Panc1 (cell line): ENCODE measurements around the gene ADGRL3. TPM values are rescaled to one million over a fixed set of nuclear protein-coding genes. Genes with fewer than 3 reads are reported as not detected.

Source experiments
- ATAC-seq: fragments of 200-7000 bp; cut with Tn5 transposase; 2 replicates; pipeline ENCODE4 v1.9.1; 2020; ENCODE audit warnings: mild to moderate bottlenecking, moderate library complexity
- BruUV-seq: library from RNA; stranded (reverse); fragments of 400-500 nt; replicated peaks from 2 replicates; lab custom pipeline; 2021; lab: Mats Ljungman, UMichigan
- CTCF ChIA-PET: fragments of 300-600 bp; sonication (Branson Sonifier 250); formaldehyde crosslinking; loops from one replicate; lab custom pipeline; 2022; ENCODE audit warnings: antibody characterized with exemption; lab: Charles Lee
- POLR2A ChIA-PET: fragments of 300-600 bp; sonication (Branson Sonifier 250); formaldehyde crosslinking; loops from one replicate; lab custom pipeline; 2022; ENCODE audit warnings: antibody characterized with exemption; lab: Charles Lee
- DNase-seq: peaks from one replicate; pipeline ENCODE4 v3.0.0-alpha.2; 2010; ENCODE audit warnings: low read depth, low spot score
- H3K27ac ChIP-seq: 2 replicates; pipeline ENCODE4 v1.5.1; 2011; ENCODE audit warnings: mild to moderate bottlenecking, low read length, inconsistent platforms
- H3K27me3 ChIP-seq: fragments of 200-500 bp; sonication (Bioruptor generic); 2 replicates; pipeline ENCODE4 v1.6.0; 2014; ENCODE audit warnings: low read length, inconsistent platforms; ENCODE audit not compliant: control insufficient read depth, insufficient read depth
- H3K36me3 ChIP-seq: fragments of 200-500 bp; sonication (Bioruptor generic); 2 replicates; pipeline ENCODE4 v1.5.1; 2014; ENCODE audit warnings: inconsistent platforms, mild to moderate bottlenecking, low read length, moderate library complexity; ENCODE audit not compliant: control insufficient read depth, insufficient read depth
- H3K4me1 ChIP-seq: 2 replicates; pipeline ENCODE4 v1.5.1; 2011; ENCODE audit warnings: inconsistent platforms, mild to moderate bottlenecking, low read length, moderate library complexity; ENCODE audit not compliant: control insufficient read depth, insufficient read depth
- H3K4me3 ChIP-seq, 2 experiments: 2 replicates each; pipeline ENCODE4 v1.5.1; 2011 to 2012; ENCODE audit warnings: low read depth in 2 of 2, low read length in 2 of 2, mild to moderate bottlenecking in 2 of 2, inconsistent platforms in 1 of 2, moderate library complexity in 1 of 2
- H3K9me3 ChIP-seq: fragments of 200-500 bp; sonication (Bioruptor generic); 2 replicates; pipeline ENCODE4 v1.5.1; 2014; ENCODE audit warnings: low read depth, mild to moderate bottlenecking, inconsistent platforms, low read length, moderate library complexity; ENCODE audit not compliant: control insufficient read depth, insufficient read depth
- CTCF ChIP-seq: fragments of 450-650 bp; IDR thresholded peaks from 2 replicates; pipeline ENCODE4 v1.5.1; 2017; ENCODE audit warnings: mild to moderate bottlenecking
- POLR2AphosphoS5 ChIP-seq: IDR thresholded peaks from 2 replicates; pipeline ENCODE4 v1.6.1; 2012; ENCODE audit warnings: mild to moderate bottlenecking, low read depth, low read length, moderate library complexity
- SIN3A ChIP-seq: IDR thresholded peaks from 2 replicates; pipeline ENCODE4 v1.6.1; 2012; ENCODE audit warnings: low read depth, mild to moderate bottlenecking, low read length, moderate library complexity, borderline replicate concordance; ENCODE audit not compliant: insufficient read depth
- TCF7L2 ChIP-seq: IDR thresholded peaks from 2 replicates; pipeline ENCODE4 v1.6.1; 2011; ENCODE audit warnings: mild to moderate bottlenecking, low read depth, low read length, inconsistent platforms
- in situ Hi-C: cut with HindIII; loops from 2 replicates; pipeline ENCODE4 v1.10.0; 2016; ENCODE audit warnings: low sequenced_read_pairs, low pct_unique_long_range_greater_than_20kb
- intact Hi-C: fragments of 100-400 bp; cut with micrococcal nuclease; formaldehyde crosslinking; loops from one replicate; pipeline ENCODE4 v1.10.0; 2022; ENCODE audit not compliant: unreplicated experiment
- total RNA-seq: library from RNA; stranded (reverse); gene quantifications from one replicate; pipeline ENCODE4 v1.2.1, GENCODE V29; 2021; ENCODE audit not compliant: unreplicated experiment
- TF ChIP-seq, protein P1 (sequence below), 2 experiments: IDR thresholded peaks; 2 replicates each; pipeline ENCODE4 v1.6.1; 2011 to 2012; ENCODE audit warnings: low read depth in 2 of 2, control low read depth in 1 of 2, low read length in 1 of 2, mild to moderate bottlenecking in 1 of 2, moderate library complexity in 1 of 2; ENCODE audit not compliant: insufficient read depth in 1 of 2

Gene ADGRL3
- total RNA-seq, 1 experiment from 2014 or later = 0.23 TPM

GRCh38 chr4:61909031-61909430 lies 708.9 kb downstream of the ADGRL3 start:
- H3K4me1 ChIP-seq = no peaks in the 10 kb centered on the region
- POLR2A ChIA-PET = no interaction called here
- DNase-seq (no peak), ATAC-seq (no peak)
- H3K9me3 ChIP-seq = no peaks in the 10 kb centered on the region
- H3K36me3 ChIP-seq = no peaks in the 10 kb centered on the region
- intact Hi-C loops (no loop called here), in situ Hi-C loops (no loop called here)
- no peak overlapping the region for H3K27ac ChIP-seq
- H3K4me3 ChIP-seq = no peak overlapping the region
- no peak for TF ChIP-seq SIN3A
- BruUV-seq = no TSS peak
- H3K27me3 ChIP-seq = no peaks in the 10 kb centered on the region
- CTCF ChIA-PET = no interaction called here

- no peaks in the 10 kb centered on the region for H3K9me3 ChIP-seq
- no peaks in the 10 kb centered on the region for H3K27me3 ChIP-seq
- H3K4me1 ChIP-seq = no peaks in the 10 kb centered on the region
- in situ Hi-C loops (no loop called here), intact Hi-C loops (no loop called here)
- POLR2A ChIA-PET = no interaction called here
- CTCF ChIA-PET = no interaction called here
- H3K27ac ChIP-seq = no peak overlapping the region
- no peak overlapping the region for H3K4me3 ChIP-seq
- DNase-seq (no peak), ATAC-seq (no peak)
- H3K36me3 ChIP-seq = no peaks in the 10 kb centered on the region
- no TSS peak for BruUV-seq
- TF ChIP-seq, protein P1, sequence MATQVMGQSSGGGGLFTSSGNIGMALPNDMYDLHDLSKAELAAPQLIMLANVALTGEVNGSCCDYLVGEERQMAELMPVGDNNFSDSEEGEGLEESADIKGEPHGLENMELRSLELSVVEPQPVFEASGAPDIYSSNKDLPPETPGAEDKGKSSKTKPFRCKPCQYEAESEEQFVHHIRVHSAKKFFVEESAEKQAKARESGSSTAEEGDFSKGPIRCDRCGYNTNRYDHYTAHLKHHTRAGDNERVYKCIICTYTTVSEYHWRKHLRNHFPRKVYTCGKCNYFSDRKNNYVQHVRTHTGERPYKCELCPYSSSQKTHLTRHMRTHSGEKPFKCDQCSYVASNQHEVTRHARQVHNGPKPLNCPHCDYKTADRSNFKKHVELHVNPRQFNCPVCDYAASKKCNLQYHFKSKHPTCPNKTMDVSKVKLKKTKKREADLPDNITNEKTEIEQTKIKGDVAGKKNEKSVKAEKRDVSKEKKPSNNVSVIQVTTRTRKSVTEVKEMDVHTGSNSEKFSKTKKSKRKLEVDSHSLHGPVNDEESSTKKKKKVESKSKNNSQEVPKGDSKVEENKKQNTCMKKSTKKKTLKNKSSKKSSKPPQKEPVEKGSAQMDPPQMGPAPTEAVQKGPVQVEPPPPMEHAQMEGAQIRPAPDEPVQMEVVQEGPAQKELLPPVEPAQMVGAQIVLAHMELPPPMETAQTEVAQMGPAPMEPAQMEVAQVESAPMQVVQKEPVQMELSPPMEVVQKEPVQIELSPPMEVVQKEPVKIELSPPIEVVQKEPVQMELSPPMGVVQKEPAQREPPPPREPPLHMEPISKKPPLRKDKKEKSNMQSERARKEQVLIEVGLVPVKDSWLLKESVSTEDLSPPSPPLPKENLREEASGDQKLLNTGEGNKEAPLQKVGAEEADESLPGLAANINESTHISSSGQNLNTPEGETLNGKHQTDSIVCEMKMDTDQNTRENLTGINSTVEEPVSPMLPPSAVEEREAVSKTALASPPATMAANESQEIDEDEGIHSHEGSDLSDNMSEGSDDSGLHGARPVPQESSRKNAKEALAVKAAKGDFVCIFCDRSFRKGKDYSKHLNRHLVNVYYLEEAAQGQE (IDR thresholded peaks at IDR 0.05; ENCODE audit: insufficient read depth in 1 of 2, low read depth in 2 of 2, low read length in 1 of 2) = no peak
These were observed 711.2 kb downstream of the ADGRL3 start for GRCh38 chr4:61911313-61911756.

DNA sequence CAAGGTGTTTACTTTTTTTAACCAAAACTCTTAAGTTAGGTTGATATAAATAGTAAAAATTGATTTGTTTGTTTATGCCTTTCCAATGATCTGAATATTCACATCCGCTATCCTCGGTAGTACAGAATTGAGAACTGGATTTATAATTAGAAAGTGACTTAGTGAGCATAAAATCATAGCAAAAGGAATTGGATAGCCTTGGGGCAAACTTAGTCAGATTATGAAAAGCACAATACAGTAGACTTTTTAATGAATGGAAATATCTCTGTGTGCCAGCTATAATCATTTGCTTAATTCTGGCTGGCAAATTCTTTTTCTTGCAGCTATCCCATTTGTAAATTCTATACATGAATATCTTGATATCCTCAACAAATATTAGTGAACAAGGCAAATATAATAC lies 713.5 kb downstream of the ADGRL3 start:
- DNase-seq (no peak), ATAC-seq (no peak)
- BruUV-seq = no TSS peak
- no peak overlapping the region for H3K27ac ChIP-seq
- intact Hi-C loops = no loop called here
- H3K4me3 ChIP-seq = no peak overlapping the region
- H3K36me3 ChIP-seq = no peaks in the 10 kb centered on the region
- in situ Hi-C loops = no loop called here
- POLR2A ChIA-PET = no interaction called here
- TF ChIP-seq, protein P1 (IDR thresholded peaks at IDR 0.05; ENCODE audit: insufficient read depth in 1 of 2, low read depth in 2 of 2, low read length in 1 of 2) = no peak
- no peak for TF ChIP-seq SIN3A
- TF ChIP-seq TCF7L2 = no peak
- TF ChIP-seq CTCF = no peak
- TF ChIP-seq POLR2AphosphoS5 = no peak
- no peaks in the 10 kb centered on the region for H3K4me1 ChIP-seq
- H3K27me3 ChIP-seq = no peaks in the 10 kb centered on the region
- H3K9me3 ChIP-seq = no peaks in the 10 kb centered on the region
- CTCF ChIA-PET = no interaction called here
